Neural cell (in vitro differentiated cells): Measurements from ENCODE around the gene C1orf198. TPM values are rescaled to one million over a fixed set of nuclear protein-coding genes. Genes with fewer than 3 reads are reported as not detected.

Source experiments
- H2AFZ ChIP-seq: fragments of 200-600, 300-800 bp; sonication (generic), shearing (Covaris generic); 2 replicates; pipeline ENCODE4 v1.6.0; 2014; ENCODE audit warnings: low read depth, mild to moderate bottlenecking, antibody characterized with exemption, low read length, moderate library complexity
- H3F3A ChIP-seq: fragments of 200-600 bp; shearing (Covaris generic); 2 replicates; pipeline ENCODE4 v1.6.1; 2016; ENCODE audit warnings: mild to moderate bottlenecking, moderate library complexity, mixed read lengths, antibody characterized with exemption, low read length; ENCODE audit not compliant: insufficient read depth, poor library complexity, severe bottlenecking
- H3K27ac ChIP-seq: fragments of 200-600, 300-800 bp; sonication (generic), shearing (Covaris generic); 2 replicates; pipeline ENCODE4 v1.5.1; 2014; ENCODE audit warnings: mild to moderate bottlenecking, low read length, moderate library complexity
- H3K27me3 ChIP-seq: fragments of 300-800, 200-600 bp; sonication (generic), shearing (Covaris generic); 2 replicates; pipeline ENCODE4 v1.6.0; 2014; ENCODE audit warnings: mild to moderate bottlenecking, low read depth, low read length, moderate library complexity; ENCODE audit not compliant: insufficient read depth
- H3K36me3 ChIP-seq: fragments of 300-800, 200-600 bp; sonication (generic), shearing (Covaris generic); 2 replicates; pipeline ENCODE4 v1.5.1; 2014; ENCODE audit warnings: mild to moderate bottlenecking, antibody characterized with exemption, low read length, moderate library complexity; ENCODE audit not compliant: insufficient read depth
- H3K4me2 ChIP-seq: fragments of 300-800, 200-600 bp; sonication (generic), shearing (Covaris generic); 2 replicates; pipeline ENCODE4 v1.6.0; 2014; ENCODE audit warnings: mild to moderate bottlenecking, low read length
- H3K4me3 ChIP-seq: fragments of 300-800, 200-600 bp; sonication (generic), shearing (Covaris generic); 2 replicates; pipeline ENCODE4 v1.5.1; 2014; ENCODE audit warnings: mild to moderate bottlenecking, low read length, moderate library complexity
- H3K79me2 ChIP-seq: fragments of 200-600 bp; shearing (Covaris generic); replicated peaks from 2 replicates; pipeline ENCODE4 v1.6.0; 2014; ENCODE audit warnings: mild to moderate bottlenecking, low read length, moderate library complexity; ENCODE audit not compliant: insufficient read depth
- H3K9ac ChIP-seq: fragments of 300-800, 200-600 bp; sonication (generic), shearing (Covaris generic); 2 replicates; pipeline ENCODE4 v1.6.1; 2016; ENCODE audit warnings: mild to moderate bottlenecking, low read length, mixed read lengths
- H3K9me2 ChIP-seq: fragments of 200-600 bp; shearing (Covaris generic); 2 replicates; pipeline ENCODE4 v1.6.1; 2016; ENCODE audit warnings: mild to moderate bottlenecking, low read length, mixed read lengths; ENCODE audit not compliant: insufficient read depth
- H3K9me3 ChIP-seq: fragments of 200-600, 300-800 bp; sonication (generic), shearing (Covaris generic); 2 replicates; pipeline ENCODE4 v1.6.1; 2016; ENCODE audit warnings: mild to moderate bottlenecking, mixed run types, low read length, moderate library complexity, mixed read lengths
- H4K20me1 ChIP-seq: fragments of 200-600 bp; shearing (Covaris generic); 2 replicates; pipeline ENCODE4 v1.6.1; 2016; ENCODE audit warnings: mild to moderate bottlenecking, mixed run types; ENCODE audit not compliant: insufficient read depth
- EP300 ChIP-seq: fragments of 450-650 bp; conservative IDR thresholded peaks from 2 replicates; pipeline ENCODE4 v1.6.1; 2014; ENCODE audit warnings: antibody characterized with exemption, mild to moderate bottlenecking, moderate library complexity; ENCODE audit not compliant: poor library complexity, severe bottlenecking
- EZH2 ChIP-seq: fragments of 200-600, 300-800 bp; shearing (Covaris generic), sonication (generic); IDR thresholded peaks from 2 replicates; pipeline ENCODE4 v1.6.1; 2014; ENCODE audit warnings: antibody characterized with exemption, low read length, borderline replicate concordance, mild to moderate bottlenecking; ENCODE audit not compliant: insufficient read depth, poor library complexity, severe bottlenecking
- MXI1 ChIP-seq: fragments of 450-650 bp; conservative IDR thresholded peaks from 2 replicates; pipeline ENCODE4 v1.6.1; 2014; ENCODE audit warnings: antibody characterized with exemption, mild to moderate bottlenecking; ENCODE audit not compliant: poor library complexity, severe bottlenecking
- POLR2AphosphoS5 ChIP-seq: IDR thresholded peaks from 2 replicates; pipeline ENCODE4 v1.6.1; 2012
- RAD21 ChIP-seq: fragments of 450-650 bp; conservative IDR thresholded peaks from 2 replicates; pipeline ENCODE4 v1.6.1; 2014; ENCODE audit warnings: antibody characterized with exemption, mild to moderate bottlenecking, moderate library complexity
- REST ChIP-seq: IDR thresholded peaks from 2 replicates; pipeline ENCODE4 v1.6.1; 2012; ENCODE audit warnings: borderline replicate concordance
- SMC3 ChIP-seq: fragments of 450-650 bp; conservative IDR thresholded peaks from 2 replicates; pipeline ENCODE4 v1.6.1; 2014; ENCODE audit warnings: antibody characterized with exemption, mild to moderate bottlenecking, moderate library complexity; ENCODE audit not compliant: poor library complexity
- TAF1 ChIP-seq: IDR thresholded peaks from 2 replicates; pipeline ENCODE4 v1.6.1; 2012; ENCODE audit warnings: low read depth
- polyA plus RNA-seq: library from polyadenylated mRNA; depleted of rRNA; stranded (reverse); fragments of >200 nt; gene quantifications from 2 replicates; pipeline ENCODE4 v1.2.3, GENCODE V29; 2014
- TF ChIP-seq, protein P1 (sequence below): fragments of 450-650 bp; IDR thresholded peaks from 2 replicates; pipeline ENCODE4 v1.5.1; 2014; ENCODE audit warnings: antibody characterized with exemption, mild to moderate bottlenecking, moderate library complexity; ENCODE audit not compliant: poor library complexity, severe bottlenecking

C1orf198 gene
- polyA plus RNA-seq, 1 donor from 2014 or later: 16.7 TPM

DNA sequence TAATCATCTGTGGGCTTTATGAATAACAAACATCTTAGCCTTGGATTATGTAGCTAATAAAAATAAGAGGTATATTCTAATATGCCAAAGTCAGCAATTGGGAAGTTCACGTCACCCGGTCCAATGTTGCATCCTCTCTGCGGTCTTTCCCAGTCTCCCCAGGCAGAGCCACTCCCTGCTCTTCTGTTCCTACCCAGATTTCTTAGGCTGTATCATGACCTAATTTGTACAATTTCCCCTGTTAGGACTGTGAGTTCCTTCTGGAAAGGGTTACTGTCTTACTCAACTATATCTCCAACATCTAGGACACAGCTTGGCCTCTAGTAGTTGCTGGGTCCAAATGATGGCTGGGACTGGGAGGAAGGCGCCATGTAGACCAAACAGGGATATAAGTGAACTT, 29.8 kb upstream of the C1orf198 start:
- no peaks in the 10 kb centered on the region for H4K20me1 ChIP-seq
- H3K4me2 ChIP-seq: no peak overlapping the region
- no peaks in the 10 kb centered on the region for H3K79me2 ChIP-seq
- TF ChIP-seq POLR2AphosphoS5 (no peak), EZH2 (no peak), MXI1 (no peak), EP300 (no peak), RAD21 (no peak), TAF1 (no peak), REST (no peak), SMC3 (no peak)
- TF ChIP-seq, protein P1, sequence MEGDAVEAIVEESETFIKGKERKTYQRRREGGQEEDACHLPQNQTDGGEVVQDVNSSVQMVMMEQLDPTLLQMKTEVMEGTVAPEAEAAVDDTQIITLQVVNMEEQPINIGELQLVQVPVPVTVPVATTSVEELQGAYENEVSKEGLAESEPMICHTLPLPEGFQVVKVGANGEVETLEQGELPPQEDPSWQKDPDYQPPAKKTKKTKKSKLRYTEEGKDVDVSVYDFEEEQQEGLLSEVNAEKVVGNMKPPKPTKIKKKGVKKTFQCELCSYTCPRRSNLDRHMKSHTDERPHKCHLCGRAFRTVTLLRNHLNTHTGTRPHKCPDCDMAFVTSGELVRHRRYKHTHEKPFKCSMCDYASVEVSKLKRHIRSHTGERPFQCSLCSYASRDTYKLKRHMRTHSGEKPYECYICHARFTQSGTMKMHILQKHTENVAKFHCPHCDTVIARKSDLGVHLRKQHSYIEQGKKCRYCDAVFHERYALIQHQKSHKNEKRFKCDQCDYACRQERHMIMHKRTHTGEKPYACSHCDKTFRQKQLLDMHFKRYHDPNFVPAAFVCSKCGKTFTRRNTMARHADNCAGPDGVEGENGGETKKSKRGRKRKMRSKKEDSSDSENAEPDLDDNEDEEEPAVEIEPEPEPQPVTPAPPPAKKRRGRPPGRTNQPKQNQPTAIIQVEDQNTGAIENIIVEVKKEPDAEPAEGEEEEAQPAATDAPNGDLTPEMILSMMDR: no peak
- H3K9ac ChIP-seq: no peak overlapping the region
- no peak overlapping the region for H3K27ac ChIP-seq
- no peaks in the 10 kb centered on the region for H3K27me3 ChIP-seq
- no peaks in the 10 kb centered on the region for H3K9me3 ChIP-seq
- no peaks in the 10 kb centered on the region for H3F3A ChIP-seq
- no peaks in the 10 kb centered on the region for H3K36me3 ChIP-seq
- no peak overlapping the region for H3K4me3 ChIP-seq
- no peaks in the 10 kb centered on the region for H3K9me2 ChIP-seq
- H2AFZ ChIP-seq: no peak overlapping the region

GRCh38 chr1:230896779-230897178, 28.5 kb upstream of the C1orf198 start:
- H3K79me2 ChIP-seq: no peaks in the 10 kb centered on the region
- H2AFZ ChIP-seq: no peak overlapping the region
- no peak overlapping the region for H3K4me2 ChIP-seq
- H3K4me3 ChIP-seq: no peak overlapping the region
- H3K36me3 ChIP-seq: no peaks in the 10 kb centered on the region
- no peaks in the 10 kb centered on the region for H3F3A ChIP-seq
- no peaks in the 10 kb centered on the region for H3K9me3 ChIP-seq
- no peaks in the 10 kb centered on the region for H3K27me3 ChIP-seq
- TF ChIP-seq, protein P1: no peak
- no peak for TF ChIP-seq TAF1
- no peak for TF ChIP-seq EZH2
- no peak for TF ChIP-seq RAD21
- no peak for TF ChIP-seq POLR2AphosphoS5
- no peak for TF ChIP-seq EP300
- no peak for TF ChIP-seq MXI1
- TF ChIP-seq SMC3: no peak
- no peak for TF ChIP-seq REST
- no peaks in the 10 kb centered on the region for H4K20me1 ChIP-seq
- no peak overlapping the region for H3K9ac ChIP-seq
- no peak overlapping the region for H3K27ac ChIP-seq
- no peaks in the 10 kb centered on the region for H3K9me2 ChIP-seq
